Chondrocyte (in vitro differentiated cells): ENCODE results near the gene CST9L. TPM values are rescaled to one million over a fixed set of nuclear protein-coding genes. Genes with fewer than 3 reads are reported as not detected.

Experiments used
- DNase-seq: peaks from one replicate; pipeline ENCODE4 v3.0.0; 2021; ENCODE audit warnings: mixed read lengths, low spot score
- H3K27ac Mint-ChIP-seq: one replicate; pipeline ENCODE4 v1.8.0; 2021; ENCODE audit warnings: mild to moderate bottlenecking, moderate library complexity, mixed read lengths; ENCODE audit not compliant: unreplicated experiment
- H3K27me3 Mint-ChIP-seq: 2 replicates; pipeline ENCODE4 v1.8.0; 2021; ENCODE audit warnings: low read depth, mixed read lengths
- H3K36me3 Mint-ChIP-seq: 2 replicates; pipeline ENCODE4 v1.8.0; 2021; ENCODE audit warnings: low read depth, mixed read lengths
- H3K4me1 Mint-ChIP-seq: 2 replicates; pipeline ENCODE4 v1.8.0; 2021; ENCODE audit warnings: low read depth, mild to moderate bottlenecking, mixed read lengths
- H3K4me3 Mint-ChIP-seq: one replicate; pipeline ENCODE4 v1.8.0; 2021; ENCODE audit warnings: mild to moderate bottlenecking, moderate library complexity, mixed read lengths; ENCODE audit not compliant: unreplicated experiment
- H3K9me3 Mint-ChIP-seq: 2 replicates; pipeline ENCODE4 v1.8.0; 2021; ENCODE audit warnings: low read depth, mixed read lengths
- total RNA-seq: library from RNA; stranded (reverse); gene quantifications from 3 replicates; pipeline ENCODE4 v1.2.1, GENCODE V29; 2021
- TF ChIP-seq, protein P1 (sequence below): fragments of 200-600 bp; sonication (generic); IDR thresholded peaks from 2 replicates; pipeline ENCODE4 v1.5.0; 2021; ENCODE audit warnings: antibody characterized with exemption, mild to moderate bottlenecking, moderate library complexity

CST9L gene
- total RNA-seq, 1 donor from 2014 or later, result not detected

DNA sequence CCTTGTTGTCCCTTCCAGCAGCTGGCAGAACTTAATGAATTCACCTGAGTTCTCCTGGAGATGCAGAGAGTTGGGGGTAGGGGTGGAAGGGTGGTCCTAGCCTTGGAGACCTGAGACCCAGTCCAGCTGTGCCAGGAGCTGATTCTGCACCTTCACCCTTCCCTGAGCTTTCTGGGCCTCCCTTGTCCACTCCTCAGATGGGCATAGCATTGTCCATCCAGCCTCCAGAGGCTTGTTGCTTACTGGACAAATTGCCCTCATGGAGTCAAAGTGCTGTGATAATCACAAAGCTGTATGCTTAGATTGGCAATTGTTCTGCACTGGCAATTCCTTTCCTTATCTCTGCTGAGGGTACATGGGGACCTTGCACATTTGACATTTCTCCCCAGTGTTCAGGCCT lies 16.5 kb downstream of the CST9L start:
- DNase-seq, result no peak
- H3K4me1 Mint-ChIP-seq, result no peaks in the 10 kb centered on the region
- H3K27me3 Mint-ChIP-seq, result peaks cover 15% of the 10 kb centered on the region
- H3K4me3 Mint-ChIP-seq, result no peak overlapping the region
- H3K27ac Mint-ChIP-seq, result no peak overlapping the region
- H3K9me3 Mint-ChIP-seq, result peaks cover 13% of the 10 kb centered on the region
- no peaks in the 10 kb centered on the region for H3K36me3 Mint-ChIP-seq
- TF ChIP-seq, protein P1, sequence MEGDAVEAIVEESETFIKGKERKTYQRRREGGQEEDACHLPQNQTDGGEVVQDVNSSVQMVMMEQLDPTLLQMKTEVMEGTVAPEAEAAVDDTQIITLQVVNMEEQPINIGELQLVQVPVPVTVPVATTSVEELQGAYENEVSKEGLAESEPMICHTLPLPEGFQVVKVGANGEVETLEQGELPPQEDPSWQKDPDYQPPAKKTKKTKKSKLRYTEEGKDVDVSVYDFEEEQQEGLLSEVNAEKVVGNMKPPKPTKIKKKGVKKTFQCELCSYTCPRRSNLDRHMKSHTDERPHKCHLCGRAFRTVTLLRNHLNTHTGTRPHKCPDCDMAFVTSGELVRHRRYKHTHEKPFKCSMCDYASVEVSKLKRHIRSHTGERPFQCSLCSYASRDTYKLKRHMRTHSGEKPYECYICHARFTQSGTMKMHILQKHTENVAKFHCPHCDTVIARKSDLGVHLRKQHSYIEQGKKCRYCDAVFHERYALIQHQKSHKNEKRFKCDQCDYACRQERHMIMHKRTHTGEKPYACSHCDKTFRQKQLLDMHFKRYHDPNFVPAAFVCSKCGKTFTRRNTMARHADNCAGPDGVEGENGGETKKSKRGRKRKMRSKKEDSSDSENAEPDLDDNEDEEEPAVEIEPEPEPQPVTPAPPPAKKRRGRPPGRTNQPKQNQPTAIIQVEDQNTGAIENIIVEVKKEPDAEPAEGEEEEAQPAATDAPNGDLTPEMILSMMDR, result no peak

DNA sequence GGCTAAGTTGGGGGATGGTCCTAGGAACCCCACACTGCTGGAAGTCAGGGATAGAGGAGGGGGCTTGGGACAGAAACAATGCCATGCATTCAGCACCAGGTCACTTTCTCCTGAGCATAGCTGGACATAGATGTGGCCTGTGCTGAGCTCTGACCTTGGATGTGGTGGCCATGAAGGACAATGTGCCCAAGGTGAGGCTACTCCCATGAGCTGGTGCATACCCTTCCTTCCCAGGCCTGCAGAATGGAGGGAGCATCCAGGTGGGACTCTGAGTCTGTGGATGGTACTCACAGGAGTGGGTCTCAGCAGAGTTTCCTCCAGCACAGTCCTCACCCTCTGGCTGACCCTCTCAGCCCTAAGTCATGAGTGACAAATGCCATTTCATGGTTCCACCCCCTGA lies 16.9 kb downstream of the CST9L start:
- DNase-seq, result no peak
- no peak overlapping the region for H3K4me3 Mint-ChIP-seq
- no peaks in the 10 kb centered on the region for H3K4me1 Mint-ChIP-seq
- H3K27me3 Mint-ChIP-seq, result peaks cover 15% of the 10 kb centered on the region
- no peak overlapping the region for H3K27ac Mint-ChIP-seq
- peaks cover 8% of the 10 kb centered on the region for H3K9me3 Mint-ChIP-seq
- TF ChIP-seq, protein P1, result no peak
- H3K36me3 Mint-ChIP-seq, result no peaks in the 10 kb centered on the region

DNA sequence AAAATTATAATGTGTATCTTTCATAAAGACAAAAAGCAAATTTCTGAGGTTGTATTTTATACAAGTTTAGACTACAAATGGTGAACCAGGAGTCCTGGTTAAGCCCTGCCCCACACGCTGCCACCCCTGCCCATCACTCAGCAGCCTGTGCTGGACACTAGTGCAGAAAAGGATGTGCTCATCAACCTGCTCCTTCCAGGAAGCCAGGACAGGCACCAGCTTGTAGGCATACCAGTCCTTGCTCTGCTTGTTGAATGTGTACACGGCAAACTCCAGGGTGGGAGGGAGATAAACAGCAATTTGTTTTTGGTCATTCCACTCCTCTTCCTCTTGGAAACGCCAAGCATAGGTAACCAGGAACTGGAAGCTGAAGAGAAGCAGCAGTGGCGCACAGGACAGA lies 18.1 kb downstream of the CST9L start:
- DNase-seq, result no peak
- H3K4me1 Mint-ChIP-seq, result no peaks in the 10 kb centered on the region
- TF ChIP-seq, protein P1, result no peak

DNA sequence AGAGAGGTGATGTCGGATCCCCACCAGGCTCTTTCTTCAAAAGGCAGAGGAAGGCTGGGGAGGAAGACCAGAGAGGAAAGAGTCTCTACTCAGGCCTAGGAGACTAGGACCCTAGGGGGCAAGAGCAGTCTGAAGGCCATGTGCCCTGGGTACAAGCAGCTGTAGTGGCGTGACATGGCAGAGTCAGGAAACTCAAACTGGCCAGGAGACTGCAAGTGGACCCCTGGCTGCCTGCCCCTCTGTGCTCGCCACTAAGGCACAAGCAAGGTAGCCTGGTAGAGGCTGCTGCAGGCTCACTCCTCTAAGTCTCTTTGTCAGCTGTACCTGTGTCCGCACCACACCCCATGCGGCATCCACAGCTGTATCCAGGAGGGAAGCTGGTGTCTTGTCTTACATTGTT lies 19.9 kb downstream of the CST9L start:
- Mint-ChIP-seq H3K4me3 (no peak overlapping the region), H3K4me1 (no peaks in the 10 kb centered on the region), H3K27ac (no peak overlapping the region), H3K27me3 (peaks cover 15% of the 10 kb centered on the region), H3K9me3 (no peaks in the 10 kb centered on the region), H3K36me3 (no peaks in the 10 kb centered on the region)
- no peak for DNase-seq
- TF ChIP-seq, protein P1, result no peak

More for the DNA sequence above, 18.1 kb downstream of the CST9L start:
- Mint-ChIP-seq H3K27ac (no peak overlapping the region), H3K9me3 (peaks cover 4% of the 10 kb centered on the region), H3K4me3 (no peak overlapping the region), H3K36me3 (no peaks in the 10 kb centered on the region), H3K27me3 (peaks cover 15% of the 10 kb centered on the region)

DNA sequence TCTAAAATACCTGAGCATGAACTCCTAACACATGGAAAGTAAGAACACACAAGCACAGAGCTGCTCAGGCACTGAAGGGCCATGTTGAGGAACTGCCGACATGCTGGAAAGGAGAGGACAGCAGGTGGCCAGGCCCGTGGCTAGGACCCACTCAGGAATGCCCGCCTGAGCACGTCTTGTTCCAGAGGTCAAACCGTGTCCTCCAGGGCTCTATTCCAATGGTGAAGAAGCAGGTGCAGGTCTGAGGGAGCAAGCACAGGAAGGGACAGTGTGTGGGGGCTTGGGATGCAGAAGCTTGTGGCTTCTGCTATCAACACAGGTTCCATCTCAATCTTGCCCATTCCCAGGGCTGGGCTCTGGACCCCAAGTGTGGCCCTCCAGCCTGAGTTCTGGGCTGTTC lies 20.7 kb downstream of the CST9L start:
- H3K4me1 Mint-ChIP-seq, result no peaks in the 10 kb centered on the region
- peaks cover 15% of the 10 kb centered on the region for H3K27me3 Mint-ChIP-seq
- no peaks in the 10 kb centered on the region for H3K9me3 Mint-ChIP-seq
- TF ChIP-seq, protein P1, result no peak
- DNase-seq, result no peak
- H3K4me3 Mint-ChIP-seq, result no peak overlapping the region
- no peaks in the 10 kb centered on the region for H3K36me3 Mint-ChIP-seq
- H3K27ac Mint-ChIP-seq, result no peak overlapping the region
